Right kidney (tissue), 1 donor: ENCODE data around the gene RUNX2.
A peak's percentile ranks its signal among the peaks of the same experiment; 100 is the strongest.
"Not testable (repeated sequence)": the region's sequence is repeated elsewhere in the genome, so short reads cannot be mapped to it uniquely, and the experiment has no call there.

Experiments used
- DNase-seq: peaks from one replicate; pipeline ENCODE4 v3.0.0-alpha.2; 2016

The RUNX2 gene

DNA sequence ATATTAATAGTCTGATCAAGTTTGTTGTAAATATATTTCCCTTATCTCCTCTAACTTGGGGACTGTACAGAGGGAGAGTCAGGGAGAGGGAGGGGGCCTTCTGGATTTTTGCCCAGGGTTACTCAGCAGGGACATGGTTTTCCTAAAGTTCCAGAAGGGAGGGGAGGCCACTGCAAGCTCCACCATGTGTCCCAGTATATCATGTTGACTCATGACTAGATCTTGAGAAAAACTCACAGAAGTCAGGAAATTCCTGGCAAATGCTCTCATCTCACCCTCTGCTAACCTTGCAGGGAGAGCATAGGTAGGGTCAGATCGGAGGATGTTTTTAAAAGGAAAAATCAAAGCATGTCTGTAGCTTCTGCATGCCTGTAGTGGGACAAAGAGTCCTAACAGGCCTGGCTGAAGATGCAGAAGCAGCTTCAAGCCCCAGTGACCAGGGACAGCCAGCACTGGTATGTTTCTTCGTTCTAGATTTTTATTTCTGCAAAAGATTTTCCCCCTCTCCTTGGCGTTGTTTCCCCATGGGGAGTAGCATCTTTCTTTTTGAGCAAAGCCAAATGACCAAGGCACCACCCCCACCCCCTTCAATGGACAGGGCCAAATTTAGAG lies 322.5 kb downstream of the RUNX2 start:
- no peak for DNase-seq

DNA sequence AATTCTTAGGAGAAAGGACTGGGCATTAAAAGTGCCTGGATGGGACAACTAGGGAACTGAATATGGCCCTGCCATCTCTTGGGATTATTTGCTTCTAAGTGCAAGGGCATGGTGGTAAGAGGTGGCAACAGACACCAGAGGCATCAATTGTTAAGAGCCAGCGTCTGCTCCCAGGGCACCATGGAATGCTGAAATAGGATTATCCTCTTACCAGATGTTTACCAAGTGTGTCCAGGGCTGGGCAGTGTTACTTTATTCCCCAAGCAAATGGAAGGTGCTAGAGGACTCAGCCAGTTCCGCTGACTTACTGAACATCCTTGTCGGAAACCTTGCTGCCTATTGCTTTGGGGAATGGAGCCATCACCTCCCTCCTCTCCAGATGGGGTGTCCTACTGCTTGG lies 323.2 kb downstream of the RUNX2 start:
- DNase-seq = no peak

DNA sequence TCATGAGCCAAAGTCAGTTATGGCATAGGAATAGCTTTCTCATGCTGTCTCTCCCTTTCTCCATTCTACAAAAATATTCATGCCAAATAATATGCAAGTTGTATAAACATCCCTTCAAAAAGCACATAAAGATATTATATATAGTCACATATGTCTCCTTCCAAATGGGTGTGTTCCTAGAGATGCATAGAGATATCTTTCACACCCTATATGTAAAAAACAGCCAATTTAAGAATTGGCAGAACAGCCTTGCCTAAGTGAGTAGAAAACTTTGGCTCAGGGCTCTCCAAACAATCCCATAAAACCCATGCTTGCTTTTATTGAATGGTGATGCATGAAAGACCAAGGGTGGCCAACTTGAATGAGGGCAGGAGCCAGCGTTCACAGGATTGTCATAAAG lies 324.3 kb downstream of the RUNX2 start:
- DNase-seq = no peak

DNA sequence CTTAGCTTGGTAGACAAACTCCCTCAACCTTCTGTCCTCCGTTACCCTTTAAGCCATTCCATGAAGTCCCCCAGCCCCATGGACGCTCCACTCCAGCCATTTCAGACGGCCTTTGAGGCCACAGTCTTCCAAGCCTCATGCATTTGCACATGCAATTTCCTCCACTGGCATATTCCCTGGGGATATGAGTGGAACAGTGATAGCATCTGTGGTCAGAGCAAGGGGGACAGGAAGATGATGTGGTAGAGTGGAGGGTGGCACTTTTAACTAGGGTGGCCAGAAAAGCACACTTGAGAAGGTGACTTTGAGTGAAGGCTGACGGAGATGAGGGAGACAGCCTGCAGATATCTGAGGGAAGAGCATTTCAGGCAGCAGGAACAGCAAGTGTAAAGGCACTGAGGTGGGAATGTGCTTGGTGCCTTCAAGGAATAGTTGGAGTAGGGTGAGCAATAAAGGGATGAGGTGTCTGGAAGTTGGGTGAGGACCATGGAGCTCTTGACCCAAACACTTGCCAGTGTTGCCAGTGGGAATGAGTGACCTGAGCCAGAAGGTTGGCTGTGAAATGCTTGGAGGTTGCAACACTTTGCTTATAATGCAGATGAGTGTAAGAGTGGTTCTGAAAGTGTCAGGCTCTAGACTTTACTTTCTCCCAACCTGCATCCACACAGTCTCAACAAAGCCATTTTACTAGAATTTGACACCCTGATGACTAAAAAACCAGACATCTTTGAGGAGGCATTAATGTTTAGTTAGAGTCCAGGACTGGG lies 325.2 kb downstream of the RUNX2 start:
- no peak for DNase-seq

DNA sequence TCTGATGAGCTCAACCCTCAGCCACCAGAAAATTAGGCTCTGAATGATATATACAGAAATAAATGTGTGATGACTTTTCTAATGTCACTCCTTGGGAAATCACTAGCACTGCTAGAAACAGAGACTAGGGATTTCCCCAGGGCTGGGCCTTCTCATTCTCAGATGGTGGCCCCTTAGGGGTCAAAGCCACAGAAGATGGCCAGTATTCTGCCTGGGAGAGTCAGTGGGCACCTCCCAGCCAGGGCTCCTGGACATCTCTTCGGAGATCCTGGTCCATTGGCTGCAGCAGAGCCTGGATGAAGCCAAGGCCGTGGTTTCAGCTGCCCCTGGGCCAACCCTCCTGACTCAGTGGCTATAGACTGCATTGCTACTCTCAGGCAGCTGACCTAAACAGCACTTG lies 326.5 kb downstream of the RUNX2 start:
- no peak for DNase-seq

DNA sequence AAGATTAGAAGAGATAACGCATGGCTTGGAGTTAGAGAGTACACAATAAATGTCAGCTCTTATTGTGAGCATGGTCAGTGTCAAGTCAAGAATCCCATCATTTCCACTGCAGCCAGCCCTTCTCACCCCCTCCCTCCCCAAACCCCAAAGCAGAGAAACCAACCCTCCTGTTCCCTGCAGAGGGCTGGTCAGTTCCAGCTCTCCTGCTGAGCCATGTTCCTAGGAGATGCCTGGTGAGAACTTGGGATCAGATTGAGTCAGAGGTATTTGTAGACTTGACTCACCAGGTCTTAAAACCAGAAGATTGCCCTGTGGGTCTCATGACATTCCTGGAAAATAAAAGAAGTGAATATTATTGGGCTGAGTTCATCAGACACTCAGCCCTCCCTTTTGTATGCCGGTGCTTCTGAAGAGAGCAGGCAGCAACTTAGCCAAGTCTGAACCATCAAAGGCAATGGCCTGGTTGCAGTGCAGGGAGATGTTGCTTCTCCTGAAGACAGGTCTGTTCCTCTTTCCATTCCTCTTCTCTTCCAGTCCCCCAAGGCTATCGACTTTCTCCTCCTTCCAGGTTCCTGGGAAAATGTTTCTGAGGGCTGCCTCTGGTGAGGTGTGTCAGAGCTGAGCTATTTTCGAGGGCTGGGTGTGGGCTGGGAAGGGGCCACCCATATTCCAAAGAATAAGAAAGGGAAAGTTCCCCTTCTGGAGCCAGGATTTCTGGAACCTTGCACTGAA lies 327.8 kb downstream of the RUNX2 start:
- no peak for DNase-seq

DNA sequence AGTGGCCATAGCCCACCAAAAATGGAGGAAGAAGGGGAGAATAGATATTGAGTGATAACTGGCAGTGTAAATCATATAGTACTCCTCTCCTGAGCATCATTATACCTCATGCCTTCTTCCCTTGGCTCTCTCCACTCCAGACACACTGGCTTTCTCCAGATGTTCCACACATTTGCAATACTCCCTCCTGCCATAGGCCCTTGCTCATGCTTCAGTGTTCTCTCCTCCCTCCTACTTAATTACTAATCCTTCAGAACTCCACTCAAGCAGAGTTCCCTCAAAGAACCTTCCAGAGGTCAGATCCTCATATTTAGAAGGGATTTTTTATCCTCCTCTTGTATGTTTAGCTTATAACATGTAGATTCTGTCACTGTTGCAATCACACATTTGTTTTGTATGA lies 329.1 kb downstream of the RUNX2 start:
- DNase-seq = no peak

DNA sequence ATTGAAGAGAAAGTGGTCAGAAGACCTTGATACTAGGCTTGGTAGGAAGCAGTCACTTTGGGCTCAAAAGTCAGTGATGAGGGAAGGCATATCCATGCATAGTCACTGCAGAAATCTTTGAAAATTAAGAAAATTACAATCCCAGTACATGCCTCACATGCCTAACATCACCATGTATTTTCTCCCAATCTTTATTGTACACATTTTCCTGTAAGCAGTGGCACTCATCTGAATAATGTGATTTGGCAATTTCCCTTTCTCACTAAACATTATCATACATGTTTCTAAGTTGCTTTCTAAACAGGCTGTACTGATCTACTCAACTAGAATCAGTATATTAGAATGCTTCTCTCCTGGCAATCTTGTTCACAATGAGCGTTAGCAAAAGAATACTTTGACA lies 330.3 kb downstream of the RUNX2 start:
- no peak for DNase-seq

DNA sequence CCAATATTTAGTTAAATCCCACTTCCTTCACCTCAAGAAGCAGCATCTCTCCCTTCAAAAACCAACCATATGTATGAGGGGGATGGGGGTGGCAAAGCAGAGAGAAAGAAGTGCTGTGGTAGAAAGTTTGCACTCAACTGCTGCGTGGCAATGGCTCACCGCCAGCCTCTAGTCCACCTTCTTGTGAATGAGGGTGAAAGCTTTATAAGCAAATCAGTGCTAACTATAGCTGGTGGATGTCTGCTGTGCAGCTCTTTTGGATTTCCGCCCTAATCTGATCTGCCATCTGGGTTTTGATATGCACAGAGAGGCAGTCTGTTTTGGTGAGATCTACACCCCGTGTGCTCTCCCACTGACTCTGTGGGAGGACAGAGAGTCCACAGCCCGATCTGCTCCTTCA lies 330.8 kb downstream of the RUNX2 start:
- no peak for DNase-seq

DNA sequence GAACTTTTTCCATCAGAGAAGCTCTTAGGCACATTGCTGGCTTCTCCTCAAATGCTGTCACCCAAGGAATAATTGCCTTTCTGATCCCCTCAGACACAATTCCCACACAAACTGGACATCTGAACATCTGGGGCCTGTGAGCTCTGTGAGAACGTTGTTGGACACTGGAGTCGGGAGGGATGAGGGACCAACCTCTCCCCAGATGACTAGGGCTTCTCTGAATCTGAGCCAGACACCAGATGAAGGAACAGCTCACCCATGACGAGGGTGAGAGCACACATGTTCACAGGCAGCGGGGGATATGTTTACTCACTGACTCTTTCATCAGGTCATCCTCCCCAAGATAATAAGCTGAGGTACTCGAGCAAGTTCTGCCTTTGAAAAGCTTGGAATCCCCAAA lies 333.5 kb downstream of the RUNX2 start:
- DNase-seq = no peak

DNA sequence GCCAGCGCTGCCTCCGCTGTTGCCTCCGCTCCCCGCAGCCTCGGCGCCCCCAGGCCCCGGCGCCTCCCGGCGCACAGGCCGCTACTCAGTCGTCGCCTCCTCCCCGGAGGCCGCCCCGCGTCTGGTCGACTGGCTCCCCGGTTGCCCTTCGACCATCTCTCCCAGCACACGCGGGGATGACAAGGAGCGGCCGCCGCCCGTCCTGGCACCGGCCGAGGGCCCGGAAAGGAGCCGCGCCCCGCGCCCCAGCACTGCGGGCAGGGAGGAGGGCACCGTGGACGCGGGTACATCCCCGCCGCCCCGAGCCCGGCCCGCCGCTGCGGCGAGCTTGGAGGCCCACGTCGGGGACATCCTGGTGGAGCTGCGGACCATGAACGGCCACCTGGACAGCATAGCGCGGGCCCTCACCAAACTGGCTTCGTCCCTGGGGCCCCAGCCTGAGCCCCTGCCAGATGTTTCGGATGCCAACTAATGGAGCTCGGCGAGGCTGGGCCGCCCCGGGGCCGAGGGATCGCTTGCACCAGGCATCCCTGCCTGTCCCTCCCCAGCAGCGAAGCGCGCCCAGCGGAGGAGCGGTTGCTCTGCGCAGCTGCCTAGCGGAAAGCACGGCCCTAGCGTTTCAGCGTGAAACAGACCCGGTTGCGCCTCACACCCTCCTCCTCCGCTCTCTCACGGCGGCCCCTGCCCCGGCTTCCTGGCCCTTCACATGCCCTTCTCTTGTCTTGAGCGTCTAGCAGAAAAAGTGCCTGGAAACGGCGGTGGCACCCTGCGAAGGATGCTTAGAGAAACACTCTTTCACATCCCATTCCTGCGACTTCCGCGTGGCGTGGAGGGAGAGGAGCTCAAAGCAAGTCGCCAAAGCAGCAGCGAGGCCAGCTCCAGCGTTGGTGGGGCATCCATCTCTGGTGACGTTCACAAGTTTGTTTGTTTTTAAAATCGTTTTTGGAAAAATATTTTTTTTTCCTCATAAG lies 335.4 kb downstream of the RUNX2 start:
- peak; percentile 82 for DNase-seq

DNA sequence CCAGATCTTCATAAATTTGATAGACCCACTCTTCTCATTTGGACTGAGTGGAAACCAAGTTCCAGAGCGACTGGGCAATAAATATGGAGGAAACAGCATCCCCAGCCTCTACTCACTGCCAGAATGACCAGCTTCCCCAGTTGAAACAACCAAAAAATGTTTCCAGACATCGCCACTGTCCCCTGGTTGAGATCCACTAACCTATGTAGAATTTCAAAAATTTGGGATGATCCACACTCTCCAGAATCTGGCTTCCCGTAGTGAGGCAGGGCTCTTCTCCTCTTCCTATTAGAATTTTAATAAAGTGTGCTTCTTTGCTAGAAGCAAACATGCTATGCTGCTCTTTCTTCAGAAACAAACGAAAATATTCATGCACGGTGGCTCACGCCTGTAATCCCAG lies 336.6 kb downstream of the RUNX2 start:
- no peak for DNase-seq

DNA sequence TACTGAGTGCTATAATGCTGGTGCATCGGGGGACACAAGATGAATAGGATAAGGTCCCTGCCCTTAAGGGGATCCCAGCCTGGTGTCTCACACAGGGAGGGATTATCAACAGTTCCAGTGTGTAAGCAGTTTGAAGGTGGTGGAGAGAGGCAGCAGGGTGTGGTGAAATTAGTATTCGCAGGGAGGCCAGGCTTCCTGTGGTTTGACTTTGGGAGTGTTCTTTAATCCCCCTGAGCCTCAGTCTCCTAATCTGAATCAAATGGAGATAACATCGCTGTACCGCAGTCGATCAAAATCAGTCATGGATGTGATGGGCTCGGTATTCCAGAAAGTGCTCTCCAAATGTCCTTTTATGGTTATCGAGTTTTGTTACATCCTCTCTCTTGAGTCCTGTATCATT lies 337.7 kb downstream of the RUNX2 start:
- no peak for DNase-seq

DNA sequence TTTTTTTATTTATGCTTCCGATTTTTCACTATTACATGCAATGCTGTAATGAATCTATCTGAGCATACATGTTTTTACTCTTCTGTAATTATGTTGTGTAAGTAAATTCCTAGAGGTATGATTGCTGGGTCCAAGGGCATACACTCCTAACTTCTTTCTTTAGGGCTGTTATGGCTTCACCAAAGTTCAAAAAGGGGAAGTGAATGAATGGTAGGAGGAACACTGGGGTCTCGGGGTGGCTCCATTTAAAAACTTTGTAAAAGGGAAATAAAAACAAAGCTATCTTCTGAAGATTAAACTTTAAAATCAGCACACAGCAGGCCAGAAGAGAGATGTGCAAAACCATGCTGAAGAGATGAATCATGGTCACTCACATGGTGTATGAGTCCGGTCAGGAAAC lies 338.7 kb downstream of the RUNX2 start:
- no peak for DNase-seq

DNA sequence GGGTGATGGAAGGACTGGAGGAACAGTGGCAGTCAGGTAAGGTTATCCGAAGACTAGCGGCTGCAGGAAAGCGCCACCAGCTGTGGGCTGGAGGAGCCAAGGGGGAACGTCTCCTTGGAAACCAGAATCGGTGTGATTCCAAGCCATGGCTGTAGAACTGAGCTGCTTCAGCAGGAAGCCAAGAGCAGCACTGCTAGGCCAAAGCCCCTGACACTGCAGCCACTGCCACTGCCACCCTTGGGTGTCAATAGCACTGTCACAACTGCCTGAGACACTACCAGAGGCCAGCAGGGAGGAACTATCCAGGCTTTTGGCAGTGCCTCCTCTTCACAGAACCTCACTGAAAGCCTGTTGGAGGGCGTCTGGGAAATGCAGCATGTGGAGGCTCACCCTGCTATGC lies 339.2 kb downstream of the RUNX2 start:
- DNase-seq = no peak

DNA sequence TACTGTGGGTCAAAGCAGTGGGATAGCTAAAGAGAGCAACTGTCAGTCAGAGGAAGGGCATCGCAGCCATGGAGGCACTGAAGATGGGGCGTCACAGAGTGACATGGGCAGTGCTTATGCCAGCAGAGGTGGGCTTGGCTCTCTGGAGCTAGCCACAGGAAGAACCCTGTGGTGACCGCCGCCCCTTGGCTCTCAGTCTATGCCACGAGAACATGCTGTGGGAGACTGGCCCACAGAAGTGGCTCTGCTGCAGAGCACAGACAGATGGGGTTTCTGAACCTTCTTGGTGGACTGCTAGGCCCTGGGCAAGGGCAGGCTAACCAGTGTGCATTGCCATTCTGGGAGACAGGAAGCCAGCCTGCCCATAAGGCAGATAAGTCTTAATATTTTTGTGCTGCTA lies 339.6 kb downstream of the RUNX2 start:
- DNase-seq = no peak

DNA sequence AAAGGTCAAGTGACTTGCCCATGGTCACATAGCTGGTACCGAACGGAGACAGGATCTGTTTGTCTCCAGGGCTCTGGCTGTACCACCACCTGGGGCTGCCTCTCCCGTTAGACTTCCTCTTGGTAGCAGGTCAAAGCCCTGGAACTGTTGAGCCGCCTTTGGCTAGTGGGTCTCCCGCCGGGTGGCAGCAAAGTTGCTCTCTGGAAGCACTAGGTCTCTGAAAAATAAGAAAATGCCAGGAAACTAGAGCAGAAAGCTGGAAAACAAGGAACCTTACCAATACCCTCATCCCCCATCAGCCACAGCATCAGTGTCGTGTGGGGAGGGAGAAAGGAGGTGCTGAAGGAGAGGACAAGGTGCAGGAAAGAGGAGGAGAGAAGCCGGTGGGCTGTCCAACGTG lies 340.6 kb downstream of the RUNX2 start:
- DNase-seq = no peak

DNA sequence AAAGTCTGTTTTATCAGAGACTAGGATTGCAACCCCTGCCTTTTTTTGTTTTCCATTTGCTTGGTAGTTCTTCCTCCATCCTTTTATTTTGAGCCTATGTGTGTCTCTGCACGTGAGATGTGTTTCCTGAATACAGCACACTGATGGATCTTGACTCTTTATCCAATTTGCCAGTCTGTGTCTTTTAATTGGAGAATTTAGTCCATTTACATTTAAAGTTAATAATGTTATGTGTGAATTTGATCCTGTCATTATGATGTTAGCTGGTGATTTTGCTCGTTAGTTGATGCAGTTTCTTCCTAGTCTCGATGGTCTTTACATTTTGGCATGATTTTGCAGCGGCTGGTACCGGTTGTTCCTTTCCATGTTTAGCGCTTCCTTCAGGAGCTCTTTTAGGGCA lies 345.0 kb downstream of the RUNX2 start:
- DNase-seq = not testable (repeated sequence)

DNA sequence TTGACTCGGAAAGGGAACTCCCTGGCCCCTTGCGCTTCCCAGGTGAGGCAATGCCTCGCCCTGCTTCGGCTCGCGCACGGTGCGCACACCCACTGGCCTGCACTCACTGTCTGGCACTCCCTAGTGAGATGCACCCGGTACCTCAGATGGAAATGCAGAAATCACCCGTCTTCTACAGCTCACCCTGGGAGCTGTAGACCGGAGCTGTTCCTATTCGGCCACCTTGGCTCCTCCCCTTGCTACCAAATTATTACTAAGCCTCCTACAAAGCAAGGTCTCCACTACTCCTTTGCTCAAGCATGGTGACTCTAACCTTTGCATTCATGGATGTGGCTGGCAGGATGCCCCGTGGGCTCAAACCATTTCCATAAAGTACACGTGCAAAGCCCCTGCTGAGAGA lies 347.0 kb downstream of the RUNX2 start:
- not testable (repeated sequence) for DNase-seq

DNA sequence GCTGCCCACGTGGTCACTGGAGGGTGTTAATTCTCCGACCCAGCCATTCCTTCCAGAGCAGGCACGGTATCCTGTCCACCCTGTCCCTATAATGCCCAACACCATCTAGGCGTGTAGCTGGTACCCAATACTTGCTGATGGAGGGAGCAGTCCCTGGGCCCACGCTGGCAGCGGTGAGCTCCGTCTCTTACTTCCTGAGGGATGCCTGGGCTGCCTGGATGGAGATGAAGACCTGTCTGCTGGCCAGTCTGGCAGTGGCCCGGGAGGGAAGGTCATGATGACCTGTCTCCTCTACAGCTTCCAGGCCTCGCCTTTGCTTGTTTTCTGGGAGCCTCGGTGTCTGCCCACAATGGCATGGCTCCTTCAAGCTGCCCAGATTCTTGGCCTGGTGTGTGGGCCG lies 347.5 kb downstream of the RUNX2 start:
- DNase-seq = no peak

DNA sequence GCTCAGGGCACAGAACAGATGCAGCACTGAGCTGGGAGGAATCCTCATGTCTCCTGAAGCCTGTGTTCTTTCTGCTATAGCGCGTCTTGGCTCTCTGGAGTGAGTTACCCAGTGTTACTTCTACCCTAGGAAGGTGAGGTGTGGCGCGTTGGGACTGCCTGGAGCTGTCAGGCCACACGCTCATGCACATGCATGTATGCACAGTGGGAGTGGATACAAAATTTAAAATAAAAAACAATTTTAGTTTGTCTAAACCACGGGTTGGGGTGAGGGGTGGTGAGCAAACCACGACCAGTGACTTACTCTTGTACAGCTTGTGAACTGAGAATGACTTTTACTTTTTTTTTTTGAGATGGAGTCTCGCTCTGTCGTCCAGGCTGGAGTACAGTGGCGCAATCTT lies 348.2 kb downstream of the RUNX2 start:
- DNase-seq = no peak
